Activated T-helper 2 cell treated with anti-CD3 and anti-CD28 coated beads, Interferon-gamma antibody, Interleukin-2, Interleukin-4, amounts not matched to agents 10 μg/mL and 5 μg/mL and 100 μg/mL, durations not matched to agents 14 hours and 24 hours and 36 hours (primary cell): ENCODE measurements around the gene EFR3B. TPM values are rescaled to one million over a fixed set of nuclear protein-coding genes. Genes with fewer than 3 reads are reported as not detected.
"Not testable (repeated sequence)": the region's sequence is repeated elsewhere in the genome, so short reads cannot be mapped to it uniquely, and the experiment has no call there.

ENCODE experiments used
- DNase-seq: peaks from one replicate; pipeline ENCODE4 v3.0.0; 2021; ENCODE audit warnings: low spot score
- H3K27ac Mint-ChIP-seq: one replicate; pipeline ENCODE4 v1.8.0; 2021; ENCODE audit warnings: mixed read lengths
- H3K27me3 Mint-ChIP-seq: one replicate; pipeline ENCODE4 v1.8.0; 2021; ENCODE audit warnings: low read depth, mixed read lengths
- H3K36me3 Mint-ChIP-seq: one replicate; pipeline ENCODE4 v1.8.0; 2021; ENCODE audit warnings: low read depth, mixed read lengths
- H3K4me1 Mint-ChIP-seq: one replicate; pipeline ENCODE4 v1.8.0; 2021; ENCODE audit warnings: low read depth, mixed read lengths
- H3K4me3 Mint-ChIP-seq: one replicate; pipeline ENCODE4 v1.8.0; 2021; ENCODE audit warnings: low read depth, mild to moderate bottlenecking, moderate library complexity, mixed read lengths
- H3K9me3 Mint-ChIP-seq: one replicate; pipeline ENCODE4 v1.8.0; 2021; ENCODE audit warnings: mixed read lengths
- intact Hi-C: fragments of 100-400 bp; cut with micrococcal nuclease; formaldehyde crosslinking; loops from one replicate; pipeline ENCODE4 v1.15.1; 2023
- total RNA-seq: library from RNA; stranded (reverse); gene quantifications from 2 replicates; pipeline ENCODE4 v1.2.3, GENCODE V29; 2022

The EFR3B gene
- total RNA-seq, 1 donor from 2014 or later, result 0.46 TPM

DNA sequence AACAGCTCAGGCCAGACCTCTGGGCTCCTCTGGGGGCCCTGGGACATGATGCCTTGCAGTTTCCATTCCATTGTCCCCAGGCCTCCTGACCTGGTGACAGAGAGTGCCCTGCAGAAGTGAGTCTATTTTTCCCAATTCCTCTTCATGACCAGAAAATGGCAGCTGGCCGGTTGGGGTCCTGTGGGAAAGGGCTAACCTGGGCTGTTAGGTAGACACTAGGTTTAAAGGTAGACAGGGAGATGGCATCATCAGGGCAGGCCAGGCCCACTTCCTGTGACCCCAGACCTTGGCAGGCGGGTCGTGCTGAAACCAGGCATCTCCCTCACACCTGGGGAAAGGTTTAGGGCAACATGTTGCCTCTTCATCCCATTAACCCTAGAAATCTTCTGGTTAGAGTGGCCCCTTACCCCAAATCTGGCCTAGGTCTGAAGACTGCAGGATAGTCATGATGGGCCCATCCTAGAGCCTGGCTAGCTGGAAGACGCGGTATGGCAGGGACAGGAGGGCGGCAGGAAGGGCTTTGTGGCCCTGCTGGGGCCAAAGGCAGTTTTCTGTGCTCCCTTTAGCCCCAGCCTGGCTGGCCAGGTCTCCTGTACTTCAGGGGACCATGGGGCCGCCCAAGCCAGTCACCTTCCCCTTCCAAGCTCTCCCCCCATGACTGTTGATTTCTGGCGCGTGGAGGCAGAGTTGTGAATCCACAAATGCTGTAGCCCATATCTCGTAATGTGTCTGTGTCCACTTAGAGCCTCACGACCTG, 116.4 kb downstream of the EFR3B start:
- Mint-ChIP-seq H3K27me3 (no peaks in the 10 kb centered on the region), H3K4me1 (peaks cover 12% of the 10 kb centered on the region), H3K27ac (no peak overlapping the region), H3K4me3 (no peak overlapping the region), H3K36me3 (peaks cover 24% of the 10 kb centered on the region), H3K9me3 (no peaks in the 10 kb centered on the region)
- DNase-seq, result no peak
- intact Hi-C loops, result no loop called here

DNA sequence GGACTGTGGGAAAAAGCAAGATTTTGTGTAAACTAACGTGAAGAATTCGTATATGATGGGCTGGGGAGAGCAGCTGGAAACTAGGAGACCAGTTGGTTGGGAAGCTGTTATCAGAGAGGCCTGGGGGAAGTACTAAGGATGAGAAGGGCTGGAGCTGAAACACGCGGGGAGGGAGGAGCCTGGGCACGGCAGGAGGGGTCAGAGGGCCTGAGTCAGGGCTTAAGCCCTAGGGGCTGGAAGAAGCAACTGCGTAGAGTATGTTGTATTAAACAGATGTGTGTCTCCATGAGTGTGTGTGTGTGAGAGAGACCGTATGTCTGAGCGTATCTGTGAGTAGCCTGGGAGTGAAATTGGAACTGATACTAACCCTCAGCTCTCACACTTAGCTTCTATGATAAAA, 118.1 kb downstream of the EFR3B start:
- DNase-seq, result no peak

DNA sequence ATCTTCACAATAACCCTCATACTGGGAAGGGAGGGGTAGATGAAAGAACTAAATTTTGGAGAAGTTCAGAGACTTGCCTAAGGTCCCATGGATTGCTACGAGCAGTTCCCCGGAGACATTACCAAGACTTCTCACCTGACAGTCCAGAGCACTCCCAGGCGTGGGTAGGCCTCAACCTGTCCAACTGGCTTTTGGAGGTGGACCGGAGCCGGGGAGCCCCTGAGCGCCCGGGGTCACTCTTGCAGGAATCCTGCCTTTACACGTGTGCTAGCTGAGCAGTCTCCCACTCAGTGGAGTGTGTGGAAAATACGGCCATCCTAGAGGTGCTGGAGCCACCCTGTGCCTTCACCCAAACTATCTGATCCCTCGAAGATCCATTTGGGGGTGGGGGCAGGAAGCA, 118.5 kb downstream of the EFR3B start:
- intact Hi-C loops, result no loop called here
- peaks cover 24% of the 10 kb centered on the region for H3K36me3 Mint-ChIP-seq
- DNase-seq, result no peak
- H3K27ac Mint-ChIP-seq, result peak overlapping the region; percentile 63
- H3K4me3 Mint-ChIP-seq, result peak overlapping the region; percentile 81
- peaks cover 16% of the 10 kb centered on the region for H3K4me1 Mint-ChIP-seq
- H3K9me3 Mint-ChIP-seq, result no peaks in the 10 kb centered on the region
- H3K27me3 Mint-ChIP-seq, result peaks cover 15% of the 10 kb centered on the region

More for the DNA sequence above, 118.1 kb downstream of the EFR3B start:
- peak overlapping the region; percentile 36 for H3K27ac Mint-ChIP-seq
- peaks cover 24% of the 10 kb centered on the region for H3K36me3 Mint-ChIP-seq
- H3K4me1 Mint-ChIP-seq, result peaks cover 12% of the 10 kb centered on the region
- peak overlapping the region; percentile 81 for H3K4me3 Mint-ChIP-seq
- intact Hi-C loops, result no loop called here
- peaks cover 10% of the 10 kb centered on the region for H3K27me3 Mint-ChIP-seq
- H3K9me3 Mint-ChIP-seq, result no peaks in the 10 kb centered on the region

DNA sequence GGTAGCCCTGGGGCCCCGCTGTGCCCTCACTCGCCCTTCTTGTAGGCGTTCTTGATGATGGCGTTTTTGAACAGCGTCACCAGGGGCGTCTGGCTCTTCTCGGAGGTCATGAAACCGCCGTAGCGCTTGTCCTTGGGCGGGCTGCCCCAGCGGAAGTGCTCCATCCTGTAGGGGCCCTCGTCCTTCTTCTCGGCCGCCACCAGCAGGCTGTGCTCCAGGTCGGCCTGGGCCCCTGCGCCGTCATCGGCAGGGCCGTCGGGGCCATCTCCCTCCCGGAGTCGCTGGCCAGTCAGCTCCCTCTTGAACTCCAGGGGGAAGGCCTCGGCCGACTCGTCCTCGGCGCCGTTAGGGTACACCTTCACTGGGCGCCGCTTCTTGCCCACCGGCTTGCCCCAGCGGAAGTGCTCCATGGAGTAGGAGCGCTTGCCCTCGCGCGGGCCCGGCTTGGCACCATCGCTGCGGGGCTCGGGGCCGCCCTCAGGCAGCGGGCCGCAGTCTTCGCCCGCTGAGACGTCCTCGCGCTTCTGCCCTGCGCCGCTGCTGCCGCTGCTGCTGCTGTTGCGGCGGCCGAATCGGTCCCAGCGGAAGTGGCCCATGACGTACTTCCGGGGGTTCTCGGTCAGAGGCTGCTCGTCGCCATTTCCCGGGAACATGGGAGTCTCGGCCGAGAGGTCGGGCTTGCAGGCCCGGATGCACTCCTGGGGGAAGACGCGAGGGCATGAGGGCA, 119.3 kb downstream of the EFR3B start:
- peak; percentile 67 for DNase-seq
- H3K36me3 Mint-ChIP-seq, result peaks cover 24% of the 10 kb centered on the region
- H3K27ac Mint-ChIP-seq, result peak overlapping the region; percentile 78
- intact Hi-C loops, result no loop called here
- H3K4me3 Mint-ChIP-seq, result peak overlapping the region; percentile 81
- peaks cover 21% of the 10 kb centered on the region for H3K27me3 Mint-ChIP-seq
- no peaks in the 10 kb centered on the region for H3K9me3 Mint-ChIP-seq
- H3K4me1 Mint-ChIP-seq, result peaks cover 20% of the 10 kb centered on the region

DNA sequence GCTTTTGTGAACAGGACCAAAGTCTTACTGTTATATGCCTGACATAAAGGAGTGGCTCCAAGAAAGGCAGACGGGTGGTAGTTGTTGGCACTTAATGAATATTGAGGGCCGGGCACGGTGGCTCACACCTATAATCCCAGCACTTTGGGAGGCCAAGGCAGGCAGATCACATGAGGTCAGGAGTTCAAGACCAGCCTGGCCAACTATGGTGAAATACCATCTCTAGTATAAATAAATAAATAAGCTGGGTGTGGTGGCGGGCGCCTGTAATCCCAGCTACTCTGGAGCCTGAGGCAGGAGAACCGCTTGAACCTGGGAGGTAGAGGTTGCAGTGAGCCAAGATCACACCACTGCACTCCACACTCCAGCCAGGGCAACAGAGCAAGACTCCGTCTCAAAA, 120.2 kb downstream of the EFR3B start:
- H3K4me1 Mint-ChIP-seq, result peaks cover 25% of the 10 kb centered on the region
- intact Hi-C loops, DNase-seq, H3K9me3 Mint-ChIP-seq: not testable (repeated sequence)
- peak overlapping the region; percentile 56 for H3K27ac Mint-ChIP-seq
- peaks cover 28% of the 10 kb centered on the region for H3K27me3 Mint-ChIP-seq
- H3K4me3 Mint-ChIP-seq, result peak overlapping the region; percentile 47
- peaks cover 24% of the 10 kb centered on the region for H3K36me3 Mint-ChIP-seq

DNA sequence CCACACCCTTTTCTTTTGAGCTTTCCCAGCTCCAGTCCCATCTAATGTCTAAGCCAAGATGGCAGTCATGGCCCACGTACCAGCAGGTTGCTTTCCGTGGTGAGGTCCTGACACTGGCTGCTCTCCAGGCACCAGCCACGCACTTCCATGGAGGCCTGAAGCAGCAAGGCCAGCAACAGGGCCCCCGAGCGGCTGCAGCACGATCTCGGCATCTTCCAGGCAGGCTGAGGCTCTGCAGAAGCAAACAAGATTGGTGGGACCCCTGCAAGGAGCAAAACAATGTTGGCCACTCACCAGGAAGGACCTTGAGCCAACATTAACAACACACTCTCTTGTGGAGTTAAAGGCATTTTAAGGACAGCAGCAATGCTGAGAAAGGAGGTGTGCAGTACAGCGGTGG, 122.7 kb downstream of the EFR3B start:
- Mint-ChIP-seq H3K4me1 (peaks cover 20% of the 10 kb centered on the region), H3K4me3 (no peak overlapping the region), H3K27me3 (peaks cover 47% of the 10 kb centered on the region), H3K27ac (no peak overlapping the region), H3K36me3 (peaks cover 18% of the 10 kb centered on the region), H3K9me3 (no peaks in the 10 kb centered on the region)
- intact Hi-C loops, result no loop called here
- DNase-seq, result no peak

DNA sequence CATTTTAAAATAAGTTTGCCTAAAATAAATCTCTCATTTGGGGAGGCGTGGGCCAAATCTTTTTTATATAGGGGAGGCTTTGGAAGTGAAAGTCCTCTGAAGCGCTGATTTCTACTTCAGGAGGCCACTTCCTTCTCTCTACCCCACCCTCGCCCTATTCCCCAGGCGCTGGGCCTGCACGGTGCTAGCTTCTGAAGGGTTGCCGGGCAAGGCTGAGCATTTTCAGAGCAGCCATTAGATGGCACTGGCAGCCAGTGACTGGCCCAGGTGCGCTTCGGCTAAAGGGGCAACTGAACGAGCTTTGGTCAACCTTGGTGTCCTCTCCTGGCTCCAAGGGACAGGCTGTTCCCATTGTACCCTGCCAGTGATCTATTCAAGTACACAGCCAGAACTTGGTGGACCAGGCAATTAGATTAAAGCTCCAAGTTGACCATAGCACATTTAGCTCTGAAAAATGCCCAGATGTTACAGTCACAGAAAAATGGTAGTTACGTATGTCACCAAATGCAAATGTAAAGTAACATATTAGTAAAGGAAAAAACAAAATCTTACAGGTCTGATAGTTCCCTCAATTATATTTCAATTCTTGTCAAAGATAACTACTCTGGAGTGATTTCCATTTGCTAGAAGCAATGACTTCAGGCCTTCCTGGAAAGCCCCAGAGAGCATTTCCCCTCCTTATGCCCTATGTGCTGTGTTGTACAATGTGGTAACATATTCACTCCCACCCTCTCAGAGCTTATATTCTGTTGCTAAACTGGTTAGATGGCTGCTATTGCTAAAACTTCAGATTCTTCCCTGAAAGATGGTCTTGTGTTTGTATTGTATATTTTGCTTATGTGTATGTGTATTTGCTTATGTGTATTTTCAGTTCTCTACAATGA, 124.4 kb downstream of the EFR3B start:
- intact Hi-C loops, result loop anchor here (2.0 kb wide), 1 partner anchor 31 kb away; no protein-coding TSS in a partner anchor
- Mint-ChIP-seq H3K4me3 (no peak overlapping the region), H3K4me1 (peaks cover 14% of the 10 kb centered on the region), H3K27ac (no peak overlapping the region), H3K9me3 (no peaks in the 10 kb centered on the region), H3K27me3 (peaks cover 63% of the 10 kb centered on the region), H3K36me3 (peaks cover 6% of the 10 kb centered on the region)
- DNase-seq, result peak; percentile 24

DNA sequence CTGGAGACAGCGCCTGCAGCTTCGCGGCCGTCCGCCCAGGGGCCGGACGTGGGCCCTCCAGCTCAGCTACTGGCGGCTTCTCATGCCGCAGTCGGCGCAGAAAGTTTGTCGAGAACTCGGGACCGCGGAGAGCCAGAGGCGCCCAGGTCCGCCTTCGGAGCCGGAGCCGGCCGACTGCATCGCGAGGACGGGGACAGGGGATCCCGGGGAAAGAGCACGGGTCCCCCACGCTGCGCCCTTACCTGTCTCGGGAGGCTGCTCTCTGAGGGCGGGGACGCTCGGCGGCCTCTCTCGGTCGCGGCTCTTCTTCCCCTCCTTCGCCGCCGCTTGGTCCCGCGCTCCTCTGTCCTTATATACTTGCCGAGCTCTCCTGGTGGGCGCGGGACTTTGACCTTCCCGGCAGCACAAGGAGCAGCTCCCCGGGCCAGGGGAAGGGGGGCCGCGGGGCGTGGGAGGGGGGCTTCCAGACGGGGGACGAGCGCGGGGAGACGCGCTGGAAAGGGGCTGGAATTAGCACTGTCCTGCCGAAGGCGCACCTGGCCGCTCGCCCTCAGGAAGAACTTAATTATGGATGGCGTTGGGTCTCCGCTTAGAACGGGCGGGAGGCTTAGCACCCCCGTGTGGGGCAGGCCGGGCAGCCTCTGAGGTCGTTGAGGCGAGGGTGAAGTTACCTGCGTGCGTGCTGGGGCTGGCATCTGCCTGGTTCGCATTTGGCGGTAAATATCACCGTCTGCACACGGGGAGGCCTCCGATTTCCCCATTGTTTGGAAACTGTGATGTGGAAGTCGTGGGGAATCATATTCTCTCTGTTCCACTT, 126.6 kb downstream of the EFR3B start, which contains the start of gene POMC:
TSS of gene POMC (minus strand) at position 325 of the 817 bp plus-strand sequence. CDS start 3,808 bp downstream, outside the sequence.
- DNase-seq, result peak; percentile 20
- H3K27ac Mint-ChIP-seq, result no peak within 1 kb of the TSS
- no peaks in the 10 kb centered on the region for H3K9me3 Mint-ChIP-seq
- H3K27me3 Mint-ChIP-seq, result peaks cover 77% of the 10 kb centered on the region
- H3K4me3 Mint-ChIP-seq, result peak within 1 kb of the TSS; percentile 64
- intact Hi-C loops, result no loop called here
- H3K4me1 Mint-ChIP-seq, result peaks cover 17% of the 10 kb centered on the region
- H3K36me3 Mint-ChIP-seq, result no peaks in the 10 kb centered on the region

DNA sequence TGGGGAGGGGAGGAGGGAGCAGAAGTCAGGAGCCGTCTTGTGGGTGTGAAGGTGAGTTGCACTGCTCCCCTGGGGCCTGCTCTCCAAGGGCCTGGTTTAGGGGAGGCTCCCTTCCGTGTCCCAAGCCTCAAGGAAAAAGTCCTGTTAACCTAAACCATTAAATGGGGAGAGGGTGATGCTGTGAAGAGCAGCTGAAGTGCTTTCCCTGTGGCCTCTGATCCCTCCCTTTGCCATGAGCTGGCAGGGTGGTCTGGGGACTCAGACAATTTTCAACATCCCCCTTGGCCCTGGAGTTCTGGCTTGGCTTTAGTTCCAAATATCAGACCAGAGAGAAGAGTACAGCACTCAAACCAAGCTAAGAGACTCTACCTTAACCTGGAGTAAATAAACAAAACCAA, 127.2 kb downstream of the EFR3B start:
- no peaks in the 10 kb centered on the region for H3K36me3 Mint-ChIP-seq
- peaks cover 77% of the 10 kb centered on the region for H3K27me3 Mint-ChIP-seq
- intact Hi-C loops, result no loop called here
- no peak overlapping the region for H3K27ac Mint-ChIP-seq
- no peak for DNase-seq
- H3K4me1 Mint-ChIP-seq, result peaks cover 17% of the 10 kb centered on the region
- H3K4me3 Mint-ChIP-seq, result peak overlapping the region; percentile 64
- H3K9me3 Mint-ChIP-seq, result no peaks in the 10 kb centered on the region

DNA sequence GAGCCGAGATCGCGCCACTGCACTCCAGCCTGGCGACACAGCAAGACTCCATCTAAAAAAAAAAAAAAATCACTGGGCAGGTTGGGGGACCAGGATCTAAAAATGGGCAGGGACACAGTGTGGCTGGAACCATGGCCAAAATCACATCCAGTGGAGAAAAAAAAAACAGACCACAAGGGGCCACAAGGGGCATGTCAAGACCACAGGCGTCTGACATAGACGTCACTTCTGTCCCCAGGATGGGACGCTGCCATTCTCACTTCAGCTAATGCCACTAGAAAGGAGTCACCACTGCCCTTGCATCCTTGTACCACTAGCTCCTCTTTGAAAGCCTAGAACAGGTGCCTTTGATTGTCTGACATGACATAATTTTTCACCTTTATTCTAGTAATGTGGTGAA, 129.0 kb downstream of the EFR3B start:
- no peaks in the 10 kb centered on the region for H3K36me3 Mint-ChIP-seq
- H3K4me1 Mint-ChIP-seq, result peaks cover 12% of the 10 kb centered on the region
- no peaks in the 10 kb centered on the region for H3K9me3 Mint-ChIP-seq
- no peak overlapping the region for H3K27ac Mint-ChIP-seq
- DNase-seq, result no peak
- H3K4me3 Mint-ChIP-seq, result no peak overlapping the region
- peaks cover 69% of the 10 kb centered on the region for H3K27me3 Mint-ChIP-seq
- intact Hi-C loops, result no loop called here

DNA sequence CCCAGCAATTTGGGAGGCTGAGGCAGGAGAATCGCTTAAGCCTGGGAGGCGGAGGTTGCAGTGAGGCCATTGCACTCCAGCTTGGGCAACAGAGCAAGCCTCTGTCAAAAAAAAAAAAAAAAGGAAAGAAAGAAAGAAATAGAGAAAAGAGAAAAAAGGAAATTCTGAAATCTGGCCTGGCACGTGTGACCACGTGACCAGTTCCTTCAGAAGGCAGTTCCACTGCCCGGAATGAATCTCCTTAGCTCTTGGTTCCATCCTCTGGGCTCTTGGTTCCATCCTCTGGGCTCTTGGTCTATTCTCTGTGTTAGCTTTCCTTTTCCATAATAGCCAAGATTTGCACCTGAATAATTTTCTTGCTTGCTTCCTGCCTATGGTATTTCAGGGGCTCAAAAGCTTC, 131.8 kb downstream of the EFR3B start:
- DNase-seq, result no peak
- no peaks in the 10 kb centered on the region for H3K36me3 Mint-ChIP-seq
- no peak overlapping the region for H3K27ac Mint-ChIP-seq
- peaks cover 61% of the 10 kb centered on the region for H3K27me3 Mint-ChIP-seq
- intact Hi-C loops, result no loop called here
- no peak overlapping the region for H3K4me3 Mint-ChIP-seq
- H3K4me1 Mint-ChIP-seq, result peaks cover 4% of the 10 kb centered on the region
- H3K9me3 Mint-ChIP-seq, result no peaks in the 10 kb centered on the region
